GM06990 (cell line): ENCODE results near the gene SLFN14.

Source experiments
- DNase-seq: peaks from one replicate; pipeline ENCODE4 v3.0.0-alpha.2; 2011; ENCODE audit not compliant: insufficient read length; ENCODE audit errors: extremely low read depth
- H3K27me3 ChIP-seq: replicated peaks from 2 replicates; pipeline ENCODE4 v1.6.0; 2011; ENCODE audit warnings: low read length; ENCODE audit not compliant: control insufficient read depth, insufficient read depth
- H3K36me3 ChIP-seq: 2 replicates; pipeline ENCODE4 v1.5.1; 2011; ENCODE audit warnings: low read length; ENCODE audit not compliant: control insufficient read depth, insufficient read depth
- H3K4me3 ChIP-seq: replicated peaks from 2 replicates; pipeline ENCODE4 v1.5.1; 2011; ENCODE audit warnings: low read depth, mild to moderate bottlenecking, control low read depth, low read length
- TF ChIP-seq, protein P1 (sequence below): IDR thresholded peaks from 2 replicates; pipeline ENCODE4 v1.5.1; 2011; ENCODE audit warnings: low read length, control low read depth, mild to moderate bottlenecking, inconsistent platforms; ENCODE audit not compliant: insufficient read depth, poor library complexity, severe bottlenecking

SLFN14 gene

DNA sequence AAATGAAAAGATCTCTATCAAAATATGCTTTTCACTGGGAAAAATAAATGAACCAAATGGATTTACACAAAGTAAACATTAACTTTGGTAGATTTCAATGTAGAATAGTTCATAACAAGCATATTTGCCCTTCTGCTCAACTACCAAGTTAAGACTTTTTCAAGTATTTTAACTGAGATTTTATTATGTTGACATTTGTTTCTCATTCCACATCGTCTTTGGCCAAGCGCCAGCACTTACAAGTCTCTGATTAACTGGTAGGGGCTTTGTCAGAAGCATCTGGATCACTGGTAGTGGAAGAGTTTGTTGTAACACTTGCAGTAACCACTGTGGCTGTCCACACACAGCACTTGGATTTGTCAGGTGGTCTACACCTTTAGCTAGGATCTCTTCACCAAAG, 46.1 kb downstream of the SLFN14 start:
- TF ChIP-seq, protein P1, sequence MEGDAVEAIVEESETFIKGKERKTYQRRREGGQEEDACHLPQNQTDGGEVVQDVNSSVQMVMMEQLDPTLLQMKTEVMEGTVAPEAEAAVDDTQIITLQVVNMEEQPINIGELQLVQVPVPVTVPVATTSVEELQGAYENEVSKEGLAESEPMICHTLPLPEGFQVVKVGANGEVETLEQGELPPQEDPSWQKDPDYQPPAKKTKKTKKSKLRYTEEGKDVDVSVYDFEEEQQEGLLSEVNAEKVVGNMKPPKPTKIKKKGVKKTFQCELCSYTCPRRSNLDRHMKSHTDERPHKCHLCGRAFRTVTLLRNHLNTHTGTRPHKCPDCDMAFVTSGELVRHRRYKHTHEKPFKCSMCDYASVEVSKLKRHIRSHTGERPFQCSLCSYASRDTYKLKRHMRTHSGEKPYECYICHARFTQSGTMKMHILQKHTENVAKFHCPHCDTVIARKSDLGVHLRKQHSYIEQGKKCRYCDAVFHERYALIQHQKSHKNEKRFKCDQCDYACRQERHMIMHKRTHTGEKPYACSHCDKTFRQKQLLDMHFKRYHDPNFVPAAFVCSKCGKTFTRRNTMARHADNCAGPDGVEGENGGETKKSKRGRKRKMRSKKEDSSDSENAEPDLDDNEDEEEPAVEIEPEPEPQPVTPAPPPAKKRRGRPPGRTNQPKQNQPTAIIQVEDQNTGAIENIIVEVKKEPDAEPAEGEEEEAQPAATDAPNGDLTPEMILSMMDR: no peak
- H3K36me3 ChIP-seq: no peaks in the 10 kb centered on the region

More for the DNA sequence above, 46.1 kb downstream of the SLFN14 start:
- no peaks in the 10 kb centered on the region for H3K27me3 ChIP-seq
- DNase-seq: no peak
- H3K4me3 ChIP-seq: no peak overlapping the region
